GM08714 (cell line): ENCODE measurements around the gene CLBA1.

Source experiments
- H3K4me3 ChIP-seq: fragments of 200-500 bp; sonication (Bioruptor generic); 2 replicates; pipeline ENCODE4 v1.5.1; 2014; ENCODE audit warnings: mild to moderate bottlenecking, low read length, inconsistent platforms
- ZNF274 ChIP-seq: IDR thresholded peaks from 2 replicates; pipeline ENCODE4 v1.6.1; 2012; ENCODE audit warnings: mild to moderate bottlenecking, low read depth, low read length

The CLBA1 gene

DNA sequence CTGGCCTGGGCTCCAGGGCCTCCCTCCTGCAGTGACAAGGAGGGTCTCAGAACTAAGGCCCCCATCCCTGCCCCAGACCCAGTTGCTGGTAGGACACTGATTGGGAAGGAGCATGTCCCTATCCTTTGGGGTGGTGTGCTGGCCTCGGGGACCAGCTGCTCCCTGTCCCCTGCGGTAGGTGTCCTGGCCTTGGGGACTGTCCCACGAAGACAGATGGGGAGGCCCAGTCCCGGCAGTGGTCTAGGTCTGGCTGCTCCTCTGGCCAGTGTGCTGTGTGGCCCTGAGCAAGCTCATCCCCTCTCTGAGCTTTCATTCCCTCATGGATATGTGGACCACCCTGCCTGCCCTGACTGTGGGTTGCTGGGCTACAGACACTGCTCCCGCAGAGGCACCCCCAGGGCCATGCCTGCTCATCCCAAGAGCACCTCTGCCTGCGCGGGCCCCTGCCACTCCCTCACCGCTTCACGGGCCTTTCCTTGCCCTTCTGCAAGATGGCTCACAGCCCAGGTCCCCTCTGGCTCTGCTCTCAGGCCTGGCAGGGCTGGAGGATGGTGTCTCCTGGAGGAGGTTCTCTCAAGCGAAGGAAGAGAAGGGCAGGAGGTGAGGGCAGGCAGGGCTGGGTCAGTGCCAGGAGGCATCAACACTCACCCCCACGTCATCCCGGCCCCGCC, 19.9 kb upstream of the CLBA1 start:
- no peak for TF ChIP-seq ZNF274
- no peak overlapping the region for H3K4me3 ChIP-seq

DNA sequence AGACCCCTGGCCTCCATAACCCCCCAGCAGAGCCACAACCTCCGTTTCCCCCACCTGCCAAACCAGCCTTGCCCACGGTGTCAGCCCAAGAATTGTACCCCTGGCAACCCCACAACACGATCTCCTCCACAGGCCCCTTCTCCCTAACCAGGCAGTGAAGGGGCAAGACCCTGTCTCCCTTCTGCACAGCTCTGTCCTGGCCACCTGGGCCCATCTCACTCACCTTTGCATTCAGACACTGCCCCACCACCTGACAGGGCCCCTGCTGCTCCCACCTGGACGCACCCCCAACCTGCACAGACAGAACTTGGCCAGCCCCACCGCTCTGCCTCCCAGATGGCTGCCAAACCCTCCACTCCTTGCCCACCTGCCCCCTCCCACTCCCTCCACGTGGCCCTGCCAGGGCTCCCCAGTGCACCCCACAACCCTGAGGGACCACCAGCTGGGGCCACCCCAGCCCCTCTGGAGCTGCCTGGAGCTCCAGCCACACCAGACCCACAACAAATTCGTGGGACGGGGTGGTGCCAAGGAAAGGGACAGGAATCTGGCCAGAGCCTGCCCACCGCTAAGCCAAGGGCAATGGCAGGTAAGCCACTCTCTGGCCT, 19.2 kb upstream of the CLBA1 start:
- TF ChIP-seq ZNF274: no peak
- no peak overlapping the region for H3K4me3 ChIP-seq

DNA sequence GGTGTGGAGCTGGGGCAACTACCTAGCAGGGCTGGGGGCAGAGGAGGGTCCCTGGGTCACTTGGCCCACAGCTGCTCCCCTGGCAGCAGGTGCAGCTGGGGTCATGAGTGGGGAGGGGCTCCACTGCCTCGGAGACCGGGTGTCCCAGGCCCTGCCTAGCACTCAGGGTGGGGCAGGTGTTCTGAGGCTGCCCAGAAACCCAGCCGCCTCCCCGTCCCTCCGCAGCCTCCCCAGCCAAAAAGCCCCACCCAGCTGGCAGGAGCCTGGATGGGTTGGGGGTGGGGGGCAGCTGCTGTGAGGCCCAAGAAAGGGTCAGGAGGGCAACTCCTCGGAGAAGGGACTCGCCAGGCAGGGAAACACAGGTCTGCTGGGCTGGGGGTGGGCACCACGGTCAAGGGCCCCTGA, 18.6 kb upstream of the CLBA1 start:
- no peak overlapping the region for H3K4me3 ChIP-seq
- no peak for TF ChIP-seq ZNF274

DNA sequence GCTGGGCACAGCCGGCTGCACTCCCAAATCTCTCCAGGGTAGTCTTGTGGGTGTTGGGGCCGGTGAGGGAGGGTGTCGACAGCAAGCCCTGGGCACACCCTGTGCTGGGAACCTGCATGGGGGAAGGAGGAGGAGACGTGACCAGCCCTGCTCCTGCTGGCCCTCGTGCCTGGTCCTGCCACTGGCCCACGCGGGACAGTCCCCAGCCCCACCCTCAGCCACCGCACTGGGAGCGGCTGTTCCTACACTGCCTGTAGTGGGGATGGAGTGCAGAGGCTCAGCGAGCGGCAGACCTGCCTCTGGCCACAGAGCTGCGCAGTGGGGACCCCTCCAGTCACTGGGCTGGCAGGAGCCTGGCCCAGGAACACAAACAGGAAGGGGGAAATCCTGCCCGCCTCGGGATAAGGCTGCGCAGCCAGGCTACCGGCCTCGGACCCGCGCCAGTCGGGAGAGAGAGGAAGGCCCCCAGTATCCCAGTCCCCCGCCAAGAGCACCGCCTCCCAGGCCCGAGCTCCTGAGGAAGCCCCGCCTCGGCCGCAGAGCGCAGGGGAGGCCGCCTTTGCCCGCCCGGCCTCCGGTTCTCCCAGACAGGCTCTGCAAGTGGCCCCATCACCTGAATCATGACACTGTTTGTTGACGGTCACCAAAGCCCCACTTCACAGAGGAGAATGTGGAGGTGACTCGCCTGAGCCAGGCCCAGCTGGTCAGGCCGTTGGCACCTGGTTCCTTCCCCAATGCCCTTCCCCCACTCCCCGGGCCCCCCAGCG, 18.0 kb upstream of the CLBA1 start:
- H3K4me3 ChIP-seq: no peak overlapping the region
- no peak for TF ChIP-seq ZNF274

DNA sequence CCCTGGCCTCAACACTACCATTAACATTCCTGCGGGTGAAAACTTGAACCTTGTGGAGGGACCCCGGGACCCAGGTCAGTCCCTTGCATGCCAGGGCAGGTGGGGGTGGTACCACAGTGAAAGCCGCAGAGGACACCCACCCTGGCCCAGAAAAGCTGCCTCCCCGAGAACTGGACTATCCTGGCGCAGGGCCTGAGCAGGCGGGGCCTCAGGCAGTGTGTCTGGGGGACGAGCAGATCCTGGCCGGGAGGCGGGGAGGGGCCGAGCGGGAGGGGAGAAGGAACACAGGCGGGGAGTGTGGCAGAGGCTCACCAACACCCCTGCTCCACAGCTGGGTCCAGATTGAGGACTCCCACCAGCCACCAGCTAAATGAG, 17.4 kb upstream of the CLBA1 start:
- TF ChIP-seq ZNF274: no peak
- no peak overlapping the region for H3K4me3 ChIP-seq

DNA sequence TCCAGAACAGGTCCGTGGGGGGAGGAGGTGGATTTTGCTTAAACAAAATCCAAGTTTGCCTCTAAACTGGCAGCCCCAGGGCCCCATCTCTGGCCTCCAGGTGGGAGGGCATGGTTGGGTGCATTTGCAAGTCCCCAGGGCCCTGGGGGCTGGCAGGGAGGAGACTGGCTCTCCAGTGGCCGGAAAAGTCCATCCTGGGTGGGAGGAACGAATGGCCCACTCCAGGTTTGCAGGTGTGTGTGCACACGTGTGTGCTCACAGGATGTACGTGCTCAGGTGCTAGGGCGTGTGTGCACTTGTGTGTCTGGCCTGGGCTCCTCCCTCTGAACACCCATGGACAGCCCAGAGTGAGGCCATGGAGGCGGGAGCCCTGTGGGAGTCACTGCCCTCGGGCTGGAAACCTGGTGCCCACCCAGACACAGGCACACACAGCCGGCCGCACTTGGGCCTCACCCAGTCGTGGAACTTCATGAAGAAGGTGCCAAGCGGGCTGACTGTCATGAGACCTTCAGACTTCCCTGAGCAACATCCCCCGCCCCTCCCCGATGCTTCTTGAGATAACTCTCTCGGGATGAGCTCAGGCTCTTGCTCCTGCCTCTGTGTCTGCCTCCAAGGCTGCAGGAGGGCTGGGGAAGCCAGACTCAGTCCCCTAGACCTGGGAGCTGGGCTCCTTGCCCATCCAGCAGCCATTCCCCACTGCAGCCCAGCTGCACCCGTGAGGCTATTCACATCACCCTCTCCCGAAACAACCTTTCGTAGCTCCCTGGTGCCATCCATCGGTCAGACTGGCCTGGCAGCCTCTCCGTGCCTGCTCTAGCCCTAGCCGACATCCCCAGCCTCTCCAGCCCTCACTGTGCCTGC, 16.8 kb upstream of the CLBA1 start:
- no peak for TF ChIP-seq ZNF274
- H3K4me3 ChIP-seq: no peak overlapping the region

DNA sequence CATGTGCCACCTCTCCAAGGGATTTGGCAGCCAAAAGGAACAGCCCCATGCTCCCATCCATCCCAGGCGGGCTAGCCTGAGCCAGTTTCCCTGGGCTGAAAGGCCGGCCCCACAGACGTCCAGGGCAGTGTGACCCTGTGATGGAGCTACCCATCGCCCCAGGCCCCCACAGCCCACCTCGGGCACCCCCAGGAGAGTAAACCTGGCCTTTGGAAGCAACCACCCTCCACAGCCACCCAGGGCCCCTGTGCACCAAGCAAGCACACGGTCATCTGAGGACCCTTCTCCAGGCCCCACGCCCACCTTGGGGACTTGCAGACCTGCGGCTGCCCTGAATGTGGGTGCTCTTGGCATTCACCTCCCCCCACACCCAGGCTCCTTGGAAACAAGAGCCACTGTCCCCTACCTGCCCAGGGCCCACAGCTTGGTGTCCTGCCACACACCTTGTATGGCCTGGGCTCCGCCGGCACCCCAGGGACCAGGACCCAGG, 15.8 kb upstream of the CLBA1 start:
- TF ChIP-seq ZNF274: no peak
- H3K4me3 ChIP-seq: no peak overlapping the region

- TF ChIP-seq ZNF274: no peak
- H3K4me3 ChIP-seq: no peak overlapping the region
Observed at GRCh38 chr14:104970231-104971068, 15.1 kb upstream of the CLBA1 start.

DNA sequence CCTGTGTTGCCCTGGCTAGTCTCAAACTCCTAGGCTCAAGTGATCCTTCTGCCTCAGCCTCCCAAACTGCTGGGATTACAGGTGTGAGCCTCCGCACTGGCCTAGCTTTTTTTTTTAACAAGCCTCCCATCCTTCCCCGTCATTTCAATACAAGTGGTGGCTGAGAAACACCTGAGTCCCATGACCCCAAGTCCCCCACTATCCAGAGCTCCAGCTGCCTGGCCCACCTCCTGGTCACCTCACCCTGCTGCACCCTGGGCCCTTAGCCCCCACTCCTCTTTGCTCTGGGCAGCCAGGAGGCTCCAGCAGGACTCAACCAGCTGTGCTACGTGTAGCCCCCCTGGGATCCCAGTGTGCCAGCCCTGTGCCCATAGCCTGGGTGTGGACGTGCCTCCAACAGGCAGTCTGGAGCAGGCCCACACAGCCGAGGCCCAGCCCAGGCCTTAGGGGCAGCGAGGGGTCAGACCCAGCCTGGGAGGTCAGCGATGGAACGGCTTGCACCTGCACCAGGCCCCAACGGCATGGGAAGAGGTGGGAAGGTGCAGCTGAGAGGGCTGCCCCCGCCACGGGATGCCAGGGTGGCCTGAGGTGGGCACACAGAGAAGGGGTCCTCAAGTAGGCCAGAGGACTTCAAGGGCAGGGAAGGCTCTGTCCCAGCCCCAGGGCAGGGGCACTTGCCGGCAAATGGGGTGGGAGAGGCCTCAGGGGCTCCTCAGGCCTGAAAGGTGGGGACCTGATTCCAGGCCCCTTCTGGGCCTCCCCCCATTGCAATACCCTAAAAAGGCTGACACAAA, 13.9 kb upstream of the CLBA1 start:
- no peak overlapping the region for H3K4me3 ChIP-seq
- no peak for TF ChIP-seq ZNF274

GRCh38 chr14:104972301-104973134, 13.1 kb upstream of the CLBA1 start:
- no peak overlapping the region for H3K4me3 ChIP-seq
- no peak for TF ChIP-seq ZNF274

- no peak overlapping the region for H3K4me3 ChIP-seq
- TF ChIP-seq ZNF274: no peak
Observed at GRCh38 chr14:104973135-104973384, 12.5 kb upstream of the CLBA1 start.

- H3K4me3 ChIP-seq: no peak overlapping the region
- no peak for TF ChIP-seq ZNF274
Observed at GRCh38 chr14:104973385-104974145, 12.0 kb upstream of the CLBA1 start.
